ENCODE measurements around the gene RETREG1. TPM values are rescaled to one million over a fixed set of nuclear protein-coding genes. Genes with fewer than 3 reads are reported as not detected.
"Not testable (repeated sequence)": the region's sequence is repeated elsewhere in the genome, so short reads cannot be mapped to it uniquely, and the experiment has no call there.

Gene RETREG1
- total RNA-seq, 4 donors from 2014 or later, result 29.1 to 58.8 (median 43.3) TPM

GRCh38 chr5:16446993-16447392 is 169.8 kb downstream of the RETREG1 start:
- intact Hi-C loops (cut with DNase I; ENCODE audit: low total_unique reads), result no loop called here
- TF ChIP-seq POLR2A (IDR thresholded peaks at IDR 0.05), result no peak
- TF ChIP-seq CTCF (IDR thresholded peaks at IDR 0.05), result no peak
- 82 to 83% methylated on average over 5 of the region's 5 CpGs for WGBS, 2 donors
- no peak overlapping the region for H3K4me3 ChIP-seq (ENCODE audit: low read depth, poor library complexity, severe bottlenecking)
- DNase-seq (ENCODE audit: low spot score in 2 of 2), result no peak

- no peak for DNase-seq (ENCODE audit: low spot score in 2 of 2)
- intact Hi-C loops (cut with DNase I; ENCODE audit: low total_unique reads), result no loop called here
- 77 to 78% methylated on average over 1 of the region's 1 CpG for WGBS, 2 donors
- TF ChIP-seq POLR2A (IDR thresholded peaks at IDR 0.05) (no peak), CTCF (IDR thresholded peaks at IDR 0.05) (no peak)
- no peak overlapping the region for H3K4me3 ChIP-seq (ENCODE audit: low read depth, poor library complexity, severe bottlenecking)
Observed at GRCh38 chr5:16437977-16438376, 178.8 kb downstream of the RETREG1 start.

- intact Hi-C loops (cut with DNase I; ENCODE audit: low total_unique reads); H3K4me3 ChIP-seq (ENCODE audit: low read depth, poor library complexity, severe bottlenecking); DNase-seq (ENCODE audit: low spot score in 2 of 2): not testable (repeated sequence)
- 84 to 85% methylated on average over 17 to 27 of the region's 28 CpGs for WGBS, 2 donors
Observed at GRCh38 chr5:16436065-16436682, 180.6 kb downstream of the RETREG1 start.

- no peak for DNase-seq (ENCODE audit: low spot score in 2 of 2)
- 55 to 72% methylated on average over 2 of the region's 2 CpGs for WGBS, 2 donors
- no peak overlapping the region for H3K4me3 ChIP-seq (ENCODE audit: low read depth, poor library complexity, severe bottlenecking)
- TF ChIP-seq CTCF (IDR thresholded peaks at IDR 0.05), result no peak
- no peak for TF ChIP-seq POLR2A (IDR thresholded peaks at IDR 0.05)
- intact Hi-C loops (cut with DNase I; ENCODE audit: low total_unique reads), result no loop called here
Observed at GRCh38 chr5:16431490-16431889, 185.3 kb downstream of the RETREG1 start.

GRCh38 chr5:16430349-16431089 is 186.3 kb downstream of the RETREG1 start:
- H3K4me3 ChIP-seq (ENCODE audit: low read depth, poor library complexity, severe bottlenecking), result no peak overlapping the region
- no peak for DNase-seq (ENCODE audit: low spot score in 2 of 2)
- 86 to 87% methylated on average over 7 of the region's 7 CpGs for WGBS, 2 donors
- TF ChIP-seq CTCF (IDR thresholded peaks at IDR 0.05) (no peak), POLR2A (IDR thresholded peaks at IDR 0.05) (no peak)
- intact Hi-C loops (cut with DNase I; ENCODE audit: low total_unique reads), result no loop called here

- WGBS, 2 donors, result 80 to 89% methylated on average over 4 of the region's 4 CpGs
- no peak overlapping the region for H3K4me3 ChIP-seq (ENCODE audit: low read depth, poor library complexity, severe bottlenecking)
- DNase-seq (ENCODE audit: low spot score in 2 of 2), result no peak
- TF ChIP-seq POLR2A (IDR thresholded peaks at IDR 0.05) (no peak), CTCF (IDR thresholded peaks at IDR 0.05) (no peak)
- intact Hi-C loops (cut with DNase I; ENCODE audit: low total_unique reads), result no loop called here
Observed at GRCh38 chr5:16428359-16428758, 188.4 kb downstream of the RETREG1 start.

Data from lower leg skin (tissue), 4 donors.